ENCODE measurements around the gene PNMA8B. TPM values are rescaled to one million over a fixed set of nuclear protein-coding genes. Genes with fewer than 3 reads are reported as not detected.
"Not testable (repeated sequence)": the region's sequence is repeated elsewhere in the genome, so short reads cannot be mapped to it uniquely, and the experiment has no call there.

The PNMA8B gene
- total RNA-seq, 1 donor from 2014 or later: 0.76 TPM

DNA sequence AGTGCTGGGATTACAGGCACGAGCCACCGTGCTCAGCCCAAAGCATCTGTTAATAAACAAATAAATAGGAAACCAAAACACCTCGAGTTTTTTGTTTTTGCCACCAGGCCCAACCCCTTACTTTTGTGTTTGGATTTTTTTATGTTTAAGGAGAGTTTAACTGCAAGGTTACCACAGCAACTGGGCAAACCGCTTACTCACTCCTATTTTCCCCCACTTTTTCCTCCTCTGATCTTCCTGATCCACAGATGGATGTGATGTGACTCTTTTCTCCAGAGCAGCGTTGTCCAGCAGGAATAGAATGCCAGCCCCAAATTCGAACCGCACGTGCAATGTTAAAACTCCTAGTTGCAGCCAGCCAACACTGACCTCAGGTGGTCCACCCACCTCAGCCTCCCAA, 2.1 kb upstream of the PNMA8B start:
- DNase-seq: no peak

GRCh38 chr19:46496886-46497285, 1.2 kb upstream of the PNMA8B start:
- not testable (repeated sequence) for H3K4me3 Mint-ChIP-seq (ENCODE audit: unreplicated experiment)

More for the DNA sequence above, 2.1 kb upstream of the PNMA8B start:
- H3K4me1 Mint-ChIP-seq (ENCODE audit: low read depth, unreplicated experiment): peaks cover 7% of the 10 kb centered on the region
- H3K27ac Mint-ChIP-seq (ENCODE audit: unreplicated experiment): no peak overlapping the region
- H3K4me3 Mint-ChIP-seq (ENCODE audit: unreplicated experiment): no peak overlapping the region
- no peak for TF ChIP-seq CTCF (IDR thresholded peaks at IDR 0.05; ENCODE audit: partially characterized antibody, unreplicated experiment)
- peaks cover 22% of the 10 kb centered on the region for H3K27me3 Mint-ChIP-seq (ENCODE audit: unreplicated experiment)
- H3K9me3 Mint-ChIP-seq (ENCODE audit: unreplicated experiment): peaks cover 7% of the 10 kb centered on the region
- no peaks in the 10 kb centered on the region for H3K36me3 Mint-ChIP-seq (ENCODE audit: unreplicated experiment)

DNA sequence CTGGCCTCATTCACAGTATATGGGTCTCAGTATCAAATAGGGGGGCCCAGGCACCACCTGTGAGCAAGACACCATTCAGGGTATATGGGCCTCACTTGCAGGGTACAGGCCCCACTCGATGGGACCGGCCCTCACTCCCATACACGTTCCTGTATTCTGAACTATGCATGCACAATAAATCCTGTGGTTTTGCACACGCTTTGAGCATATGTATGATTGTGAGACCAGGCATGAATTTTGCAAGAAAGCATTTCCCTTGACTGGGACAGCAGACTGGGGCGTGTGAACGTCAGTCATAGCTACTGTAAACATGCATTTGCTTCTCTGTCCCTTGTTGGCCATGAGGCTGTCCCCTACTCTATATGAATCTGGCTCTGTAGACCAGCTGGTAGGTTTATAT, 637 bp upstream of the PNMA8B start:
- Mint-ChIP-seq H3K4me3 (ENCODE audit: unreplicated experiment) (no peak overlapping the region), H3K9me3 (ENCODE audit: unreplicated experiment) (peaks cover 7% of the 10 kb centered on the region), H3K4me1 (ENCODE audit: low read depth, unreplicated experiment) (peaks cover 7% of the 10 kb centered on the region), H3K36me3 (ENCODE audit: unreplicated experiment) (no peaks in the 10 kb centered on the region), H3K27ac (ENCODE audit: unreplicated experiment) (no peak overlapping the region), H3K27me3 (ENCODE audit: unreplicated experiment) (peaks cover 23% of the 10 kb centered on the region)
- no peak for TF ChIP-seq CTCF (IDR thresholded peaks at IDR 0.05; ENCODE audit: partially characterized antibody, unreplicated experiment)
- DNase-seq: no peak

More at GRCh38 chr19:46496886-46497285, 1.2 kb upstream of the PNMA8B start:
- peaks cover 23% of the 10 kb centered on the region for H3K27me3 Mint-ChIP-seq (ENCODE audit: unreplicated experiment)
- DNase-seq; H3K36me3 Mint-ChIP-seq (ENCODE audit: unreplicated experiment); H3K4me1 Mint-ChIP-seq (ENCODE audit: low read depth, unreplicated experiment); H3K27ac Mint-ChIP-seq (ENCODE audit: unreplicated experiment); H3K9me3 Mint-ChIP-seq (ENCODE audit: unreplicated experiment): not testable (repeated sequence)

DNA sequence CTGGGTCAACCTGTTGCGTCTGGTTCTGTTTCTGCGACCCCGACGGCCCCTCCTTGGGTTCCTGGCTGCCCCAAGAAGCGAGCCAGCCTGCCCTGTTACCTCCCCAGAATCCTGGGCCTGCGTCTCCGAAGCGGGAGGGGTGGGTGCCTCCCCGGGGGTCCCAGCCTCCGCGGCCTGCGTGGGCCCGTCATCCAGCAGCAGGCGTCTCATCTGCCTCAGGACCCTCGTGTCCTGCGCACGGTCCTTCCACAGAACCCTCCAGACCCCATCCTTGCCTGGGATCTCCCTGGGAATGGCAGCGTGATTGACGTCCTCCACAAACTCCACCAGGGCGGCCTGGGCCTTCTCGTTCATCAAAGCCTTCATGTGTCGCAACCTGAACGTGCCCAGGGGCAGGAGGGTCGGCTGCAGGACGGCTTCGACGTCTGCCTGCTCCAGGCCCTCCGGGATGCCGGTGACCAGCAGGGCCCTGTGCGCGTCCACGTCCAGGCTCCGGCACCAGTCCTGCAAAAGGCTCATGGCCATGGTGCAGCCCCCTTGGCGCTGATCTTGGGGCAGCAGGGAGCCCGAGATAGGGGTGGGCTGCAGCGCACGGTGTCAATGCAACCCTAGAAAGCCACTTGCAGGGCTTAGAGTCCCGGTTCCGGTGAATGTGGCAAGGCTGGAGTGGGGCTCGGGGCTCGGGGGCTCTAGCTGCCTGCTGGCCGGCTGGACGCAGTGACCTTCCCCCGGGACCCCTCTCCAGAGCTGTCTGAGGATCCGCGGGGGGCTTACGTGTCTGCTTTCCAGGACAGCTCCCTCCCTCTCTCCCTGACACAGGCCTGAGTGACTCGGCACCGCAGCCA, 504 bp downstream of the PNMA8B start:
- Mint-ChIP-seq H3K36me3 (ENCODE audit: unreplicated experiment) (no peaks in the 10 kb centered on the region), H3K9me3 (ENCODE audit: unreplicated experiment) (peaks cover 13% of the 10 kb centered on the region), H3K4me1 (ENCODE audit: low read depth, unreplicated experiment) (peaks cover 7% of the 10 kb centered on the region), H3K27ac (ENCODE audit: unreplicated experiment) (no peak overlapping the region), H3K27me3 (ENCODE audit: unreplicated experiment) (peaks cover 29% of the 10 kb centered on the region), H3K4me3 (ENCODE audit: unreplicated experiment) (peak overlapping the region; percentile 71)
- no peak for DNase-seq
- no peak for TF ChIP-seq CTCF (IDR thresholded peaks at IDR 0.05; ENCODE audit: partially characterized antibody, unreplicated experiment)

DNA sequence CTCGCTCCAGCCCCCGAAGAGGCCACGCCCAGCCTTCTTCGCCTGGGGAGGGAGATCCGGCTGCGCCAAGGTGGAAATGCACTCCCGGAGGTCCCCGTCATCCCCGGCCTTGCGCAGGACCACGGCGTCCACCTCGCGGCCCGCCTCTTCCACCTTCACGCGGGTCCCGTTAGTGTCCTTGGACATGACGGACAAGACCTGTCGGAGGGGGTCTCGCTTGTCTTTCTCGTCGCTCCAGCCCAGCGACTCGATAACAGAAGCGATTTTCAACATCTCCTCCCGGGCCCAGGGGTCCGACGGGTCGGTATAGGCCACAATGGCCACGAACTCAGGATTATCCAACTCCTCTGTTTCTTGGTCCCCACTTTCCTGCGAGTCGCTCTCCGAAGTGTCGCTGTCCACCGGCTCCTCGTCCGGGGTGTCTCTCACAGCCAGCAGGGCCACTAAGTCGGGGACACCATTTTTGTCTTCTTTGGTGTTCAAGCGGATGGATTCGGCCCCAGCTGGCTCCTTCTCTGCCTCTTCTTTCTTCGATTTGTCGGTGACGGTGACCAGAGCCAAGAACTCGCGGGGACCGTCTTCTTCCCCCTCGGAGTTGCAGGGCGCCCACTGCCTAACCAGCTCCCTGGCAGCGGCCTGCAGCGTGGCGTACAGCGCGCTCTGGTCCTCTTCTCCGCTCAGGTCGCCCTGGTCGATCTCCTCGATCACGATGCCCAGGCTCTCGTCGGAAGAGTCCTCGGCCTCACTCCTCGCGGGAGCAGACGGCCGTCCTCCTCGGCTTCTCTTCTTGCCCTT, 1.3 kb downstream of the PNMA8B start:
- H3K4me3 Mint-ChIP-seq (ENCODE audit: unreplicated experiment): peak overlapping the region; percentile 71
- H3K4me1 Mint-ChIP-seq (ENCODE audit: low read depth, unreplicated experiment): peaks cover 7% of the 10 kb centered on the region
- DNase-seq: no peak
- H3K27ac Mint-ChIP-seq (ENCODE audit: unreplicated experiment): no peak overlapping the region
- no peak for TF ChIP-seq CTCF (IDR thresholded peaks at IDR 0.05; ENCODE audit: partially characterized antibody, unreplicated experiment)
- no peaks in the 10 kb centered on the region for H3K36me3 Mint-ChIP-seq (ENCODE audit: unreplicated experiment)
- peaks cover 13% of the 10 kb centered on the region for H3K9me3 Mint-ChIP-seq (ENCODE audit: unreplicated experiment)
- peaks cover 28% of the 10 kb centered on the region for H3K27me3 Mint-ChIP-seq (ENCODE audit: unreplicated experiment)
